Activated CD8-positive, alpha-beta memory T cell treated with anti-CD3 and anti-CD28 coated beads for 1 hour (primary cell): ENCODE data around the gene CAMTA2.
A peak's percentile ranks its signal among the peaks of the same experiment; 100 is the strongest.
"Not testable (repeated sequence)": the region's sequence is repeated elsewhere in the genome, so short reads cannot be mapped to it uniquely, and the experiment has no call there.

Experiments used
- DNase-seq, 2 donors: peaks; one replicate each; pipeline ENCODE4 v3.0.0-alpha.2; 2020; ENCODE audit warnings: low read depth in 1 of 2; ENCODE audit errors: extremely low read depth in 1 of 2

The CAMTA2 gene, protein sequence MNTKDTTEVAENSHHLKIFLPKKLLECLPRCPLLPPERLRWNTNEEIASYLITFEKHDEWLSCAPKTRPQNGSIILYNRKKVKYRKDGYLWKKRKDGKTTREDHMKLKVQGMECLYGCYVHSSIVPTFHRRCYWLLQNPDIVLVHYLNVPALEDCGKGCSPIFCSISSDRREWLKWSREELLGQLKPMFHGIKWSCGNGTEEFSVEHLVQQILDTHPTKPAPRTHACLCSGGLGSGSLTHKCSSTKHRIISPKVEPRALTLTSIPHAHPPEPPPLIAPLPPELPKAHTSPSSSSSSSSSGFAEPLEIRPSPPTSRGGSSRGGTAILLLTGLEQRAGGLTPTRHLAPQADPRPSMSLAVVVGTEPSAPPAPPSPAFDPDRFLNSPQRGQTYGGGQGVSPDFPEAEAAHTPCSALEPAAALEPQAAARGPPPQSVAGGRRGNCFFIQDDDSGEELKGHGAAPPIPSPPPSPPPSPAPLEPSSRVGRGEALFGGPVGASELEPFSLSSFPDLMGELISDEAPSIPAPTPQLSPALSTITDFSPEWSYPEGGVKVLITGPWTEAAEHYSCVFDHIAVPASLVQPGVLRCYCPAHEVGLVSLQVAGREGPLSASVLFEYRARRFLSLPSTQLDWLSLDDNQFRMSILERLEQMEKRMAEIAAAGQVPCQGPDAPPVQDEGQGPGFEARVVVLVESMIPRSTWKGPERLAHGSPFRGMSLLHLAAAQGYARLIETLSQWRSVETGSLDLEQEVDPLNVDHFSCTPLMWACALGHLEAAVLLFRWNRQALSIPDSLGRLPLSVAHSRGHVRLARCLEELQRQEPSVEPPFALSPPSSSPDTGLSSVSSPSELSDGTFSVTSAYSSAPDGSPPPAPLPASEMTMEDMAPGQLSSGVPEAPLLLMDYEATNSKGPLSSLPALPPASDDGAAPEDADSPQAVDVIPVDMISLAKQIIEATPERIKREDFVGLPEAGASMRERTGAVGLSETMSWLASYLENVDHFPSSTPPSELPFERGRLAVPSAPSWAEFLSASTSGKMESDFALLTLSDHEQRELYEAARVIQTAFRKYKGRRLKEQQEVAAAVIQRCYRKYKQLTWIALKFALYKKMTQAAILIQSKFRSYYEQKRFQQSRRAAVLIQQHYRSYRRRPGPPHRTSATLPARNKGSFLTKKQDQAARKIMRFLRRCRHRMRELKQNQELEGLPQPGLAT

DNA sequence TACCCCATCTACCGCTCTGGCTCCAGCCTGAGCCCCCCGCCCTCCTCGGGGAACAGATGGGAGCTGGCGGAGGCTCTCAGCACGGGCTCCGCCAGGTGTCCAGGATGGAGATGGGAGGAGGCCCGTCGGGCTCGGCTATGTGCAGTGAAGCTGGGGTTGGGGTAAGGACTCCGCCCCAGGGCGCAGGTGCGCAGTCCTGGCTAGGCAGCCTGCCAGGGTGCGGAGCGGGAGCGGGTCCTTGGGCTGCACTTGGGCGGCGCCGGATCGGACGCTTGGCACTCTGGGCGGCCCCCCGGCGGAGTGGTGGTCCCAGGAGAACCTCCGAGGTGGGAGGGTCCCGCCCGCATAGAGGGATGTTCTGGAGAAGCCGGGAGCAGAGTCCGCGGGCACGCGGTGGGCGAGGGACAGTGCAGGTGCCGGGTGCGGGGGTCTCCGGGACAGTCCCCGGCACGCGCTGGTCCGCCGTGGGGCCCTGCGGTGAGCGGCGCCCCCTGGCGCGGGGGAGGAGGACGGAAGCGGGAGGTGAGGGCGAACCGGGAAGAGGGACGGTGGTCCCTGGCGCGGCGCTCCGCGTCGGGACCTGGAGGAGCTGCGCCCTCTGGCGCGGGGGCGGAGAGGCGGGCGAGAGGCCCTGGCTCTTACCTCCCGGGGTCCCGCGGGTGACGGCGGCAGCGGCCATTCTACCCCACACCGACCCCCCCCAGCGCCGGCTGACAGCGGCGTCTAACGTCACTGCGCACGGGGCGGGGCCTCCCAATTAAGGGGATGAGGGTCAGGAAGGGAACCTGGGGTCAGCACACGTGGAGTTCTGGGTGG, at the start of gene CAMTA2:
Gene CAMTA2 (minus strand): TSS at position 725 of the 816 bp plus-strand sequence. CDS start 1,453 bp downstream, outside the sequence.
- peak; percentile 76 to 83 for DNase-seq

DNA sequence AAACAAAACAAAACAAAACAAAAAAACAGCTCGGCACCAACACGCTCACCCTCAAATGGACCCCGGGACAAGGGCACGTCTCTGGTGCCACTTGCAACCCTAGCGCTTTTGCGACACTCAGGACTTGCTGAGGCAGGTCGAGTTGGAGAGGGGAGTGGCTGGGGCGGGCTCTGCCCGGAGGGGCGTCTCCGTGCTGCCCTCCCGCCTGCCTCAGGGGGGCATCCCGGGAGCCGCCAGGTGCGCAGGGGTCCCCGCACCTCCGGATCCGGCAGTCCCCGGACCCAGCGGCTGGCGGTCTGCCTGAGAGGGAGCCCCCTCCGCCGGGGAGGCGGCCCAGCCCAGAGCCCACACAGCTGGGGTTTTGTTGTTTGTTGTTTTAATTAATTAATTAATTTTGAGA, 47.8 kb upstream of the CAMTA2 start, which contains the start of gene SLC52A1:
Gene SLC52A1 (minus strand): TSS at position 112 of the 400 bp plus-strand sequence. CDS start 820 bp downstream, outside the sequence.
- DNase-seq, result no peak

DNA sequence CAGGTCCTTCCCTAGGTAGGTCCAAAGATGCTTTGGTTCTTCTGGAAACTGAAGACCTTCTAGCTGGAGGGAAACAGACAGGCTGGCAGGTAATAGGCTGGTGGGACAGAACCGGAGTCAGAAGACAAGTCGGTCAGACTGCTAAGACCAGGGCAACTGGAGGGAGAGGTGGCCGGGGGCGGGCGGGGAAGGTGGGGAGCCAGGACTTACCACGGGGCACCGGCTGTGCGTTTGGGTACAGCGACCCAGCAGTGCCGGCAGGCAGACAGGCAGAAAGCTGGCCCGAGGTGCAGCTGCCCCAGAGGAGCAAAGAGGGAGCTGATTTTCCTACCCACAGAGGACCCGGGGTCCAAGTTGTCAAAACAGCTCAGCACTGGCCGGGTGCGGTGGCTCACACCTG, 47.2 kb upstream of the CAMTA2 start:
- no peak for DNase-seq

DNA sequence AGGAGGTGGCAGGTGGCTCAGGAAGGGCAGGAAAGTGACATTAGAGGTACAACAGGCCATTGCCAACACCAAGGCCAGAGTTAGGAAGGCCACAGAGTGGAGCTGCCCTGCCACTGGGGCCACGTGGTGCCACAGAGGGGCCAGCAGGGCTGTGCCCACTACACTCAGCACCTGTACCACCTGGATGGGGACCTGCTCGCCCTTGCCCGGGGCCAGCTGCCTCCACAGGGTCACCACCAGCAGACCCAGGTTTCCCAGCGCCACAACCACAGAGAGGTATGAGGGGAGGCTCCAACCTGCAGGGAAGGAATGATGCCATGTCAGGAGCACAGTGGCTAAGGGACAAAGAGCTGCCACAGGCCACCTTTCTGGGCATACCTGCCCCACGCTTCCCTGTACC, 46.6 kb upstream of the CAMTA2 start:
- DNase-seq, result no peak

DNA sequence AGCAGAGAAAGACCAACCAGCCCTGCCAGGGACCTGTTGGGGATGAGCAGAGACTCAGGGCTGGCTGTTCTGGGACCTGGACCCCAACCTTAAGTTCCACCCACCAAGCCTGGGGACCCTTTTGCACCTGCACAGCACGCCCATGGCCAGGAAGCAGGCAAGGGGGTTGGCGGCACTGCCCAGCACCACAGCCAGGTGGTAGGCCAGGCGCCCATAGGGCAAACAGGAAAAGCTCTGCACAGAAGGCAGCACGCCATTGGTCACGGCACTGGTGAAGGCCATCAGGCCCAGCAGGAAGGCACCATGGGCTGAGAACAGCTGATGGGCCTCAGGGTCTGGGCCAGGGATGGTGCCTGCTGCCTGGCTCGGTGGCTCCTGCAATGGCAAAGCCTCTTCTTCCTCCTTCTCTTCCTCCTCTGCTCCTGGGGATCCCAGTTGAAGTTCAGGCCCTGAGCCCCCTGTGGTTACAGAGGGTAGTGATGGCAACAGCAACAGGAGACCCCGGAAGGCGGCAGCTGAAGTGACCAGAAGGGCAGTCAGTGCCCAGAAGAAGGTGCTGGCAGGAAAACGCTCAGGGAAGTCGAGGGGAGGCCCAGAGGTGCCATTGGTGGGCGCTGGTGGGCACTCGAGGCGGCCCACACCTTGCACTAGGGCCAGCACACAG, 46.0 kb upstream of the CAMTA2 start:
- no peak for DNase-seq

DNA sequence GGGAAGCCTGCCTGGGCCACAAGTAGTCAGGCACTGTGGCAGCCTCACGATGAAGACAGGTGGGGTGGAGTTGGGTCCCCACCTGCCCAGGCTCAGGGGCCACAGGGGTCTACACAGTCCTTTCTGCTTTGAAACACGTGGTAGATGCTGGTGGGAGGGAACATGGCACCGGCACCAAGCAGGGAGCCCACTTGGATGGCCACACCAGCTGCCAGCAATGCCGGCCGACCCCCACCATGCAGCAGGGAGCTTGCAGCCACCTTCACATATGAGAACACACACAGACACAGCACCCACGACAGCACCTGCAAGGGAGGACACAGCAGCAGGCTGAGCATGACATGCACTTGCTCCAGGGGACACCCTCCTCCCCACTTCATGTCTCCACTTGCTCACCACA, 45.4 kb upstream of the CAMTA2 start:
- no peak for DNase-seq

DNA sequence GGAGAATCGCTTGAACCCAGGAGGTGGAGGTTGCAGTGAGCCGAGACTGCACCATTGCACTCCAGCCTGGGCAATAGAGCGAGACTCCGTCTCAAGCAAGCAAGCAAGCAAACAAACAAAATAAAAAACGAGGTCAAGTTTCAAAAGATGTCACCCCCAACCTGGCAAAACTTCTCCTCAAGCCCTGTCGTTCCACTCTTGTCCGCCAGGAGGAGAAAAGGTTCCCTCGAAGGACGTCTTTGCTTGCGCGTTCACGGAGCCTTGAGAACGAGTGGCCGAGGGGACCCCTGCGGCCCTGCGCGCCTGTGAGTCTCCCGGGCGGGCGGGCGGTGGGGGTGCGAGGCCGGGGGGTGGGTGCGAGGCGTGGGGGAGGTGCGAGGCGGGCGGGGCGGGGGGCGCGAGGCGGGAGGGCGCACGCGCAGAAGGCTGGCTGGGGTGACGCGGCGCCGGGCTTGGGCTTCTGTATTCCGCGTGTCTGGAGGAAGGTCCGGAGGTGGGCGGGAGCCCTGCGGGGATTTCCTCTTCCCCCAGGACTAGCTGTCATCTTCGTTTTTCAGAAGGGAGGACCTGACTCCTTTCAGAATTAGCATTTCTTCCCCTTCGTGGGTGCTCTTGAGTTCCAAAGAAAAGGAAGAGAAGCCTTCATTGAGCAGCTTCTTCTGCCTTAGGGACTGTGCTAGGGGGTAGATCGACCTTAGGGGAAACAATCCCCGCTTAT, 44.0 kb upstream of the CAMTA2 start:
- peak; percentile 48 to 72 for DNase-seq

DNA sequence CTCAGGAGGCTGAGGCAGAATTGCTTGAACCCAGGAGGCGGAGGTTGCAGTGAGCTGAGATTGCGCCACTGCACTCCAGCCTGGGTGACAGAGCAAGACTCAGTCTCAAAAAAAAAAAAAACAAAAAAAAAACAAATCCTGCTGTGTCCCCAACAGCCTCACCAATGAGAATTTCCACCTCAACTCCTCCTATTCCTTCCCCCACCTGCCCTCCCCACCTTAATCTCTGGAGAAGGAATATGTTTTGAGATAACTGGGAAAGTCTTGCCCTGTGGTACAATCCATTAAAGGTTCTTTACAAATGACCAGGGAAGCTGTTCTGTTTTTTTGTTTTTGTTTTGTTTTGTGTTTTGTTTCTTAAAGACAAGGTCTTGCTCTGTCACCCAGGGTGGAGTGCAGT, 42.7 kb upstream of the CAMTA2 start:
- DNase-seq, result not testable (repeated sequence)

DNA sequence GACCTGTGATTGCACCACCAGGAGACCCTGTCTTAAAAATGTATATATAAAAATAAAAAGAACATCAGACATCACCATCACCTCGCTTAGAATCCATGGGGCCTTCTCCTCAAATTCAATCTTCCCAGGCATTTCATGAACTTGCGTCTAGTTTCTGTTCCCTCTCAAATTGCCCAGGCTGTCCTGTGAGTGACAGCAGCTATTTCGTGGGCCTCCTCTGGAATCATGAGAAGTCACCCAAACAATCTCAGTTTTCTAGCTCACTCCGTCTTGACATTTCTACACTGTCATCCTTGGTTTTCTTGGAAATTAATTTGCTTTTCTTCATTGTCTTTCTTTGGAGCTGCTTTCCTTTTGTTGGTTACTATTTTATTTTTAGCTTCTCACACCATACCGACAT, 40.4 kb upstream of the CAMTA2 start:
- DNase-seq, result no peak

DNA sequence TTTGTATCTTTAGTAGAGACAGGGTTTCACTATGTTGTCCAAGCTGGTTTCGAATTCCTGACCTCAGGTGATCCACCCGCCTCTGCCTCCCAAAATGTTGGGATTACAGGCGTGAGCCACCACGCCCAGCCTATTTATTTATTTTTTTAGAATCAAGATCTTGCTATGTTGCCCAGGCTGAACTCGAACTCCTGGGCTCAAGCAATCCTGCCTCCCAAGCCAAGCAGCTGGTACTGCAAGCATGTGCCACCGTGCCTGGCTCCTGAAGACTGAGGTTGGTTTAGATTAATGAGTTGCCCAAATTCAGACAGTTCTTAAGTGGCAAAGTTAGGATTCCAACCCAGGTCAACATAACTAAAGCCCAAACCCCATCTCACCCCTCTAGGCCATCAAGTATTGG, 39.8 kb upstream of the CAMTA2 start:
- DNase-seq, result no peak

DNA sequence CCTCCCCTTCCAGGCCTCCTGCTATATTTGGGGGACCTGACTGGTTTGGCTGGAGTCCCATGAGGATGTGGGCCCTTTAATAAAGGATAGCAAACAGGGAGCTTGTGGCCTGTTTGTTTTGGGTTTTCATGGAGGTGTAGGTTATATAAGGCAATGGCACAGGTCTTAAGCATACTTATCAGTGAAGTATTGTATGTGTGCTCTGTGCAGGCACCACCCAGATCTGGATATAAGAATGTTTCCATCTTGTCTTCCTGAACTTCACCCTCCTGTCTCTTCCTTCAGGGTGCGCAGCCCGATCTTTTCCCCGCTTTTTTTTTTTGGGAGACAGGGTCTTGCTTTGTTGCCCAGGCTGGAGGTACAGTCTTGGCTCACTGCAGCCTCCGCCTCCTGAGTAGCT, 37.1 kb upstream of the CAMTA2 start:
- DNase-seq, result no peak

DNA sequence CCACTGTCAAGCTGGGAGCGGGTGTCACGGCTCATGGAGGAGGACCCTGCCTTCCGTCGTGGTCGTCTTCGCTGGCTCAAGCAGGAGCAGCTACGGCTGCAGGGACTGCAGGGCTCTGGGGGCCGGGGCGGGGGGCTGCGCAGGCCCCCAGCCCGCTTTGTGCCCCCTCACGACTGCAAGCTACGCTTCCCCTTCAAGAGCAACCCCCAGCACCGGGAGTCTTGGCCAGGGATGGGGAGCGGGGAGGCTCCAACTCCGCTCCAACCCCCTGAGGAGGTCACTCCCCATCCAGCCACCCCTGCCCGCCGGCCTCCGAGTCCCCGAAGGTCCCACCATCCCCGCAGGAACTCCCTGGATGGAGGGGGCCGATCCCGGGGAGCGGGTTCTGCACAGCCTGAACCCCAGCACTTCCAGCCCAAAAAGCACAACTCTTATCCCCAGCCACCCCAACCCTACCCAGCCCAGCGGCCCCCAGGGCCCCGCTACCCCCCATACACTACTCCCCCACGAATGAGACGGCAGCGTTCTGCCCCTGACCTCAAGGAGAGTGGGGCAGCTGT, 36.2 kb upstream of the CAMTA2 start:
- DNase-seq, result no peak

DNA sequence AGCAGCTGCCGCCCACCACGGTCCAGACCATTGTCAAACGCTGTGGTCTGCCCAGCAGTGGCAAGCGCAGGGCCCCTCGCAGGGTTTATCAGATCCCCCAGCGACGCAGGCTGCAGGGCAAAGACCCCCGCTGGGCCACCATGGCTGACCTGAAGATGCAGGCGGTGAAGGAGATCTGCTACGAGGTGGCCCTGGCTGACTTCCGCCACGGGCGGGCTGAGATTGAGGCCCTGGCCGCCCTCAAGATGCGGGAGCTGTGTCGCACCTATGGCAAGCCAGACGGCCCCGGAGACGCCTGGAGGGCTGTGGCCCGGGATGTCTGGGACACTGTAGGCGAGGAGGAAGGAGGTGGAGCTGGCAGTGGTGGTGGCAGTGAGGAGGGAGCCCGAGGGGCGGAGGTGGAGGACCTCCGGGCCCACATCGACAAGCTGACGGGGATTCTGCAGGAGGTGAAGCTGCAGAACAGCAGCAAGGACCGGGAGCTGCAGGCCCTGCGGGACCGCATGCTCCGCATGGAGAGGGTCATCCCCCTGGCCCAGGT, 34.8 kb upstream of the CAMTA2 start:
- no peak for DNase-seq

DNA sequence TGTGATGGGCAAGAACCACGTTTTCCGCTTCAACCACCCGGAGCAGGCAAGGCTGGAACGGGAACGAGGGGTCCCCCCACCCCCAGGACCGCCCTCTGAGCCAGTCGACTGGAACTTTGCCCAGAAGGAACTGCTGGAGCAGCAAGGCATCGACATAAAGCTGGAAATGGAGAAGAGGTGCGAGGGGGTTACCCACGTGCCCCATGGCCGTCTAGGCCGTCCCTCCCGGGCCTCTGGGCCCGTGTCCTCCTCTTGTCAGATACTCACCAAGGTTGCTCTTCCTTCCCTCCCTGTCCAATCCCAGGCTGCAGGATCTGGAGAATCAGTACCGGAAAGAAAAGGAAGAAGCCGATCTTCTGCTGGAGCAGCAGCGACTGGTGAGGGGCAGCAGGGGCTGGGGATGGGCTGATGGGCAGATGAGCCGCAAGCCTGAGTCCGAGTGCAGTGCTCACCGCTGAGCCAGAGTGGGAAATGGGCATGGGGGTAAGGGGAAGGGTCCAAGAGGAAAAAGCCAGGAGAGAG, 33.1 kb upstream of the CAMTA2 start:
- DNase-seq, result no peak

DNA sequence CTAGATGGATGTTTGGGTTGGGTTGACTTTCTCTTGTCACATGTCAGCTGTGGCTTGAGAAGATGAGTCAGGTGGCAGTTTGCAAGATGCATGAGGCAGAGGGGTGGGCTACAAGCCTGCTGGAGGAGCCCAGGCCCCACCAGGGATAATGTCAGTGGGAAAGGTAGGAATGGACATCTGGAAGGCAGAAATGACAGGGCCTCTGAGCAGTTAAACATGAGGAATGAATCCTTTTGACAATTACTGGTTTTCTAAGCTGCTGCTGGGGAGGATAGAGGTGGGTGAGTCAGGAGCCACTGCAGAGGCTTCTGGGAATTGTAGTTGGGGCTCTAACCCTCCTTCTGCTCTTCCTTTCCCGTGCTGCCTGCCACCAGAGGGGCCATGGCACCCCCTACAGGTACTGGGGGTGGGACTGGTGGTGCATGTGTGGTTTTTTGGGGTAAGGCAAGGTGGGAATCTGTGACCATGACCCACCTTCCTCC, 32.0 kb upstream of the CAMTA2 start:
- peak in 1 of 2 donors; percentile 26 for DNase-seq

DNA sequence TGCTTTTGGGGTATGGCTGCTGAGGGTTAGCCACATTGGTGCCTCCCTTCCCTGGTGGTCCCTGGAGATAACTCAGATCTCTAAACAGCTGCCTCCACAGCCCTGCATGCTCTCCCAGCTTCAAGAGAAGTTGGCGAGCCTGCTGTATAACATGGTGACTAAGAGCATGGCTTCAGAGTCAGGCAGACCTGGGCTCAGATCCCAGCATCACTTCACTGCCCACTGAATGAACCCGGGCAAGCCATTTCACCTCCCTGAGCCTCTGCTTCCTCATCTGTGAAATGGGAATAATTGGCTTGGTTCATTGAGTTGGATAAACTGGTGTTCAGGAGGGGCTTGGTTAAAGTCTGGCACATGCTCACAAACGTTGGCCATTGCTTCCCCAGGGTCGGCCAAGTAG, 26.9 kb upstream of the CAMTA2 start:
- no peak for DNase-seq

DNA sequence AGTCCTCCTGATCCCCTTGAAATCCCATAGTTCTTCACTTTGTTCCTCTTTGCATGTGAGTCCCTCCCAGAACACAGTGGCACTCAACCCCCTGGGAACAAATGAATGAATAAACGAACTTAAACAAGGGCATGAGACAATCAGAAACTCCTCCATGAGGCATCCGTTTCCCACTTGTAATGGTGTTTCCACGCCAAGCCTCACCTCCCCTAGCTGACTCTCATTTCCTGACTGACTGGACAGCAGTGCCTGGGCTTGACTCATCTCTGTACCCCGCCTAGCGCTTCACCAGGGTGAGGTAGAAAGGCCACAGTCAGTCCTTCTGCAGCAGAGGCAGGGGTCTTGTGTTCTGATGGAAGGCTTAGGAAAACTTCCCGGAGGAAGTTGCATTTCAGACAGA, 24.5 kb upstream of the CAMTA2 start:
- DNase-seq, result no peak

DNA sequence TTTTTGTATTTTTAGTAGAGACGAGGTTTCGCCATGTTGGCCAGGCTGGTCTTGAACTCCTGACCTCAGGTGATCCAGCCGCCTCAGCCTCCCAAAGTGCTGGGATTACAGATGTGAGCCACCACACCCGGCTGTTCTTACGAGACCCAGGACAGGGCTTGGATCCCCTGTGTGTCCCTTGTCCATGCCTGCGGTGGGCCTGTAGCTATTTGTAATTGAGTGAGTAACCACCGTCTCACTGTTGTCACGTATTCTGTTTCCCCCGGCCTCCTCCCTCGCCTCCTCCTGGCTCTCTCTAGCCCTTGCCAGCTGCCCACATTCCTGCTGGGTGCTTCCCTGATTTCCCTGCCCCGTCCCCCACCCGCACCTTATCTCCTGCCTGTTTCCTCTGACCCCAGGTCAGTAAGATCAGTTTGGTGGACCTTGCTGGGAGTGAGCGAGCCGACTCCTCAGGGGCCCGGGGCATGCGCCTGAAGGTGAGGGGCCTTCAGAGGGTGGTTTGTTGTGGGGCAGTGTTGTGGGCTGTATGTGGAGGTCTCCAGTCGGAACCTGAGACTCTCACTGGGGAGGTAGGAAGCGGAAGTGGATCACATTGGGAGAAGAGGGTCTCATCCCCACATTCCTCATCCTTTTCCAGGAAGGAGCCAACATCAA, 15.9 kb upstream of the CAMTA2 start:
- DNase-seq, result no peak
